Measurements from ENCODE around the gene TOP1. TPM values are rescaled to one million over a fixed set of nuclear protein-coding genes. Genes with fewer than 3 reads are reported as not detected.
"Not testable (repeated sequence)": the region's sequence is repeated elsewhere in the genome, so short reads cannot be mapped to it uniquely, and the experiment has no call there.

The TOP1 gene
- total and polyA plus RNA-seq, 5 donors from 2014 or later: 9.2 to 50.0 (median 9.7) TPM

DNA sequence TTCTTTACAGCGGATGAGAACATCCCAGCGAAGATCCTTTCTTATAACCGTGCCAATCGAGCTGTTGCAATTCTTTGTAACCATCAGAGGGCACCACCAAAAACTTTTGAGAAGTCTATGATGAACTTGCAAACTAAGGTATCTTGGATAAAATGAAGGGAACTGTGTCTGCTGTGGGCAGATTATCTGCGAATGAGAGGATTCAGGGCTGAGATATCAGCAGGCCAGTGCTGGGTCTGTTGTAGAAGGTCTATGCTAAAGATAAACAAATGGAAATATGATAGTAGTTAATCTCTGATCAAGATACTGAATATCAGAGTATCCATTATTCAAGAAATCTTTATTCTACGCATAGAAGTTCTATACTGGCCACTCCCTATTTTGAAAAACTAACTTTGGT lies 89.5 kb downstream of the TOP1 start:
- H3K27me3 Mint-ChIP-seq; H3K4me3 ChIP-seq (ENCODE audit: low read depth, low read length); H3K27me3 ChIP-seq (ENCODE audit: control insufficient read depth, insufficient read depth, low read length); H3K4me1 ChIP-seq (ENCODE audit: control insufficient read depth, insufficient read depth, low read length, poor library complexity, severe bottlenecking); H3K27ac ChIP-seq (ENCODE audit: insufficient read depth, low read length, poor library complexity, severe bottlenecking); H3K4me3 Mint-ChIP-seq; DNase-seq; H3K27ac Mint-ChIP-seq; H3K9me3 Mint-ChIP-seq; H3K9me3 ChIP-seq (ENCODE audit: control insufficient read depth in 2 of 2, low read length in 2 of 2); ATAC-seq (ENCODE audit: low read depth in 2 of 2): not testable (repeated sequence)
- H3K4me1 Mint-ChIP-seq: peaks cover 10 to 15% (median 14%) of the 10 kb centered on the region in 4 donors
- H3K36me3 ChIP-seq (ENCODE audit: control insufficient read depth, insufficient read depth, low read length): peaks cover 87% of the 10 kb centered on the region
- peaks cover 63% of the 10 kb centered on the region for H3K36me3 Mint-ChIP-seq

- Histone ChIP-seq H3K27ac (ENCODE audit: insufficient read depth, low read length, poor library complexity, severe bottlenecking) (no peak overlapping the region), H3K9me3 (ENCODE audit: control insufficient read depth in 2 of 2, low read length in 2 of 2) (no peaks in the 10 kb centered on the region), H3K36me3 (ENCODE audit: control insufficient read depth, insufficient read depth, low read length) (peaks cover 84% of the 10 kb centered on the region), H3K27me3 (ENCODE audit: control insufficient read depth, insufficient read depth, low read length) (no peaks in the 10 kb centered on the region), H3K4me3 (ENCODE audit: low read depth, low read length) (no peak overlapping the region), H3K4me1 (ENCODE audit: control insufficient read depth, insufficient read depth, low read length, poor library complexity, severe bottlenecking) (peaks cover 8% of the 10 kb centered on the region)
- Mint-ChIP-seq H3K36me3 (peaks cover 64% of the 10 kb centered on the region), H3K27me3 (no peaks in the 10 kb centered on the region), H3K9me3 (no peaks in the 10 kb centered on the region), H3K4me1 (peaks cover 10 to 15% (median 14%) of the 10 kb centered on the region in 4 donors), H3K27ac (no peak overlapping the region), H3K4me3 (no peak overlapping the region)
- no peak for DNase-seq
- no peak for ATAC-seq (ENCODE audit: low read depth in 2 of 2)
Observed at GRCh38 chr20:41118632-41119031, 90.0 kb downstream of the TOP1 start.

DNA sequence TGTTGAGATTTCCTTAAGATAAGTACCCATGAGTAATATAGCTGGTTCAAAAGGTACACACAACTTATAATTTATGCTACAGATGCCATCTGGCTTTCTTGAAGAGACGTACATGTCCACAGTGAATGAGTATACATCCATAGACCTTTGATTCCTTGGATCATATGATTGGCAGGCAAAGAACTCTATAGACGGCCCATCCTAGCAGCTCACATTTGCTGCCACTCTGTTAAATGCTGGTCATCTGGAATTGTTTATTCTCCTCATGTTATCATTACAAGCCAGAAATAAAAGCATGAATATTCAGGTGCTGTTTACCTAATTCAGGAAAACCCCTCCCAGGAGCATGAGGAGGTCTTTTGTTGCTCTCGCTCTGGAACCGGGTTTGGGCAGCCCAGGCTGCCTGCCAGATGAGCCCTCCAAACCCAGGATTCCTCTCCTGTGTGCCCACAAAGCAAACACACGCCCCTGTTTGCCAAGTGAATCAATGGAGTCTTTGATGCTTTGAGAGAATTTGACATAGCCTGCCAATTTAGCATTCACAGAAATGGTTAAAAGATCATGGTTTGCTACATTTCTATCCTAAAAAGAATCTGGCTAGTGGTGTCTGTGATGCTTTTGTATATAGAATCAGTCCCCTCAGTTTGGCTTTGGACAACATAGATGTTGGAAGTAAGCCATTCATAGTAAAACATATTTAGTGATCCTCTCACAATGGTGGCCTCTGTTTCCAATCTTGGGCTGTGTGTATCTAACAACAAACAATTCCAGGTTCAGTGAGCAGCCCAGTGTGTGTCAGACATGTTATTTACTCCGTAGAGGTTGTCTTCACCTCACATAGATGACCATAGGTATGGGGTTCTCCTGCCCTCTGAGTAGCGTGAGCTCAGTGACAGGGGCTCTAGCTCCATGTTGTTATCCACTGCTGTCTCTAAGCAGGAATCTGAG lies 91.3 kb downstream of the TOP1 start:
- Mint-ChIP-seq H3K9me3 (no peaks in the 10 kb centered on the region), H3K27me3 (no peaks in the 10 kb centered on the region), H3K4me3 (no peak overlapping the region), H3K4me1 (peaks cover 10 to 17% (median 11%) of the 10 kb centered on the region in 4 donors), H3K27ac (peak overlapping the region in 2 of 3 donors; percentile 26 to 65), H3K36me3 (peaks cover 65% of the 10 kb centered on the region)
- no peak for DNase-seq
- Histone ChIP-seq H3K4me1 (ENCODE audit: control insufficient read depth, insufficient read depth, low read length, poor library complexity, severe bottlenecking) (peaks cover 8% of the 10 kb centered on the region), H3K27ac (ENCODE audit: insufficient read depth, low read length, poor library complexity, severe bottlenecking) (no peak overlapping the region), H3K9me3 (ENCODE audit: control insufficient read depth in 2 of 2, low read length in 2 of 2) (no peaks in the 10 kb centered on the region), H3K36me3 (ENCODE audit: control insufficient read depth, insufficient read depth, low read length) (peaks cover 78% of the 10 kb centered on the region), H3K27me3 (ENCODE audit: control insufficient read depth, insufficient read depth, low read length) (no peaks in the 10 kb centered on the region), H3K4me3 (ENCODE audit: low read depth, low read length) (no peak overlapping the region)
- ATAC-seq (ENCODE audit: low read depth in 2 of 2): no peak

DNA sequence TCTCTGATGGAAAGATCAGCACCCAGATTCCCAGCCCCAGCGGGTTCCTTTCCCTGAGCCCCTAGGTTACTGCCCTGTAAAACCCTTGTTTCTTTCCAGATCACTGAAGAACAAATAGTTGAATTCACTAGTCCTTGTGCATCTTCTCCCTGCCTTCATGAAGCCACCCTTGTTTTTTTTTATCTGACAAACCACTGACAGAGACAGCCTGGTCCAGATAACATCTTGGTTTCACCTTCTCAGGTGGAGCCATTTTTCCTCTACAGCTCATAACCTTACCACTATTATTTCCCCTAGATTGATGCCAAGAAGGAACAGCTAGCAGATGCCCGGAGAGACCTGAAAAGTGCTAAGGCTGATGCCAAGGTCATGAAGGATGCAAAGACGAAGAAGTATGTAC lies 92.8 kb downstream of the TOP1 start:
- Histone ChIP-seq H3K9me3 (ENCODE audit: control insufficient read depth in 2 of 2, low read length in 2 of 2) (no peaks in the 10 kb centered on the region), H3K27me3 (ENCODE audit: control insufficient read depth, insufficient read depth, low read length) (no peaks in the 10 kb centered on the region), H3K27ac (ENCODE audit: insufficient read depth, low read length, poor library complexity, severe bottlenecking) (no peak overlapping the region), H3K36me3 (ENCODE audit: control insufficient read depth, insufficient read depth, low read length) (peaks cover 70% of the 10 kb centered on the region), H3K4me3 (ENCODE audit: low read depth, low read length) (peak overlapping the region; percentile 16), H3K4me1 (ENCODE audit: control insufficient read depth, insufficient read depth, low read length, poor library complexity, severe bottlenecking) (peaks cover 8% of the 10 kb centered on the region)
- no peaks in the 10 kb centered on the region for H3K9me3 Mint-ChIP-seq
- H3K27me3 Mint-ChIP-seq: no peaks in the 10 kb centered on the region
- H3K4me1 Mint-ChIP-seq: peaks cover 5 to 17% (median 11%) of the 10 kb centered on the region in 4 donors
- peaks cover 63% of the 10 kb centered on the region for H3K36me3 Mint-ChIP-seq
- H3K4me3 Mint-ChIP-seq: peak overlapping the region in 2 of 4 donors; percentile 20 to 27
- DNase-seq: peak in 1 of 3 donors; percentile 36
- no peak for ATAC-seq (ENCODE audit: low read depth in 2 of 2)
- H3K27ac Mint-ChIP-seq: peak overlapping the region; percentile 64 to 81 (median 79)

DNA sequence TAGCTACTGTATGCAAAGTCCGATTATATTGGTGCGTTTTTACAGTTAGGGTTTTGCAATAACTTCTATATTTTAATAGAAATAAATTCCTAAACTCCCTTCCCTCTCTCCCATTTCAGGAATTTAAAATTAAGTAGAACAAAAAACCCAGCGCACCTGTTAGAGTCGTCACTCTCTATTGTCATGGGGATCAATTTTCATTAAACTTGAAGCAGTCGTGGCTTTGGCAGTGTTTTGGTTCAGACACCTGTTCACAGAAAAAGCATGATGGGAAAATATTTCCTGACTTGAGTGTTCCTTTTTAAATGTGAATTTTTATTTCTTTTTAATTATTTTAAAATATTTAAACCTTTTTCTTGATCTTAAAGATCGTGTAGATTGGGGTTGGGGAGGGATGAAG lies 95.0 kb downstream of the TOP1 start:
- H3K27me3 ChIP-seq (ENCODE audit: control insufficient read depth, insufficient read depth, low read length): no peaks in the 10 kb centered on the region
- no peak for ATAC-seq (ENCODE audit: low read depth in 2 of 2)
- H3K4me3 ChIP-seq (ENCODE audit: low read depth, low read length): no peak overlapping the region

GRCh38 chr20:41124451-41125094 lies 96.0 kb downstream of the TOP1 start:
- no peak overlapping the region for H3K4me3 ChIP-seq (ENCODE audit: low read depth, low read length)
- H3K9me3 Mint-ChIP-seq: peaks cover 0 to 2% (median 0%) of the 10 kb centered on the region in 7 donors
- ATAC-seq (ENCODE audit: low read depth in 2 of 2) (no peak), DNase-seq (no peak)
- H3K9me3 ChIP-seq (ENCODE audit: control insufficient read depth in 2 of 2, low read length in 2 of 2): no peaks in the 10 kb centered on the region
- no peaks in the 10 kb centered on the region for H3K27me3 ChIP-seq (ENCODE audit: control insufficient read depth, insufficient read depth, low read length)
- H3K27ac Mint-ChIP-seq: peak overlapping the region; percentile 1 to 39 (median 34)
- H3K27me3 Mint-ChIP-seq: no peaks in the 10 kb centered on the region
- peaks cover 45% of the 10 kb centered on the region for H3K36me3 ChIP-seq (ENCODE audit: control insufficient read depth, insufficient read depth, low read length)
- H3K4me1 ChIP-seq (ENCODE audit: control insufficient read depth, insufficient read depth, low read length, poor library complexity, severe bottlenecking): peaks cover 8% of the 10 kb centered on the region
- H3K4me1 Mint-ChIP-seq: peaks cover 5 to 15% (median 11%) of the 10 kb centered on the region in 4 donors
- H3K4me3 Mint-ChIP-seq: peak overlapping the region in 1 of 4 donors; percentile 24
- H3K36me3 Mint-ChIP-seq: peaks cover 51% of the 10 kb centered on the region
- no peak overlapping the region for H3K27ac ChIP-seq (ENCODE audit: insufficient read depth, low read length, poor library complexity, severe bottlenecking)

More for the DNA sequence above, 95.0 kb downstream of the TOP1 start:
- Histone ChIP-seq H3K4me1 (ENCODE audit: control insufficient read depth, insufficient read depth, low read length, poor library complexity, severe bottlenecking) (peaks cover 8% of the 10 kb centered on the region), H3K27ac (ENCODE audit: insufficient read depth, low read length, poor library complexity, severe bottlenecking) (no peak overlapping the region), H3K9me3 (ENCODE audit: control insufficient read depth in 2 of 2, low read length in 2 of 2) (no peaks in the 10 kb centered on the region), H3K36me3 (ENCODE audit: control insufficient read depth, insufficient read depth, low read length) (peaks cover 54% of the 10 kb centered on the region)
- no peaks in the 10 kb centered on the region for H3K27me3 Mint-ChIP-seq
- H3K4me1 Mint-ChIP-seq: peaks cover 5 to 17% (median 11%) of the 10 kb centered on the region in 4 donors
- H3K9me3 Mint-ChIP-seq: peaks cover 0 to 2% (median 0%) of the 10 kb centered on the region in 7 donors
- DNase-seq: no peak
- no peak overlapping the region for H3K27ac Mint-ChIP-seq
- H3K4me3 Mint-ChIP-seq: no peak overlapping the region
- peaks cover 56% of the 10 kb centered on the region for H3K36me3 Mint-ChIP-seq

DNA sequence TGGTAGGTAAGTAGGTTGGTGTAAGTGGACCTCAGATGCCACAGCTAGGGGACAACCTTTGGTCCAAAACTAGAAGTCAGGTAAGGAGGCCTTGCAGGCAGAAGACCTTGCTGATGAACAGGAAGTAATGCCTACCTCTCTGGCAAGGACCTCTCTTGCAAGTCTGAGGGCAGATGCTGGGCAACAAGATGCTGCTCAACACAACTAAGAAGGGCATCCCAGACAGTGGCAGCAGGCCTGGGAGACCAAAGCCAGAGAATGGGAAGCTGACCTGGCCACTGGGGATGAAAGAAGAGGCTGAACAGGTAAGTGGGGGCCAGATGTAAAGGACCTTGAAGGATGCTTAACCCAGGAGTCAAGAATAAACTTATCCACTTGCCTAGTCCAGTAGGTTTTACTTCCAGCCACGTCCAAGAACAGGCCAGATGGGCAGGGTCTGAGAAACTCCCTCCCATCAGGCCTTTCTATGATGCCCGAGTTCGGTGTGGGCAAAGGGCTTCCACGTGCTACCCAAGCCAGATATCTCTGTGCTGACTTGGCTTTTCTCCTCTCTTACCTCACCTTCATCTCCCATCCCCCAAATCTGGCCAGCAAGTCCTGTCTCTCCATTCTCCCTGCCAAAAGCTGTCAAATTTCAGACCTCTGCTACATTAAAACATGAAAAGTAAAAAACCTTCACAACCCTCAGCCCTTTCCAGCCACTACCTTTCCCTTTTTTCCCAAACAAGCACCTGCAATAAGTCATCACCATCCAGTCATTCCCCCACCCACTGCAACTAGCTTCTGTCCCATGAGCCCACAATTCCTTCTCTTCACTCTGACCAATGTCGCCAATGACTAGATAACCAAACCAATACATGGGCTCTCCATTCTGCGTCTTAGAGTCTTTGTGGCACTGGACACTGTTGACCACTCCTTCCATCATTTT lies 97.2 kb downstream of the TOP1 start:
- Mint-ChIP-seq H3K4me1 (peaks cover 5 to 10% (median 8%) of the 10 kb centered on the region in 4 donors), H3K27ac (peak overlapping the region; percentile 1 to 76 (median 11)), H3K4me3 (no peak overlapping the region), H3K27me3 (no peaks in the 10 kb centered on the region), H3K36me3 (peaks cover 48% of the 10 kb centered on the region), H3K9me3 (peaks cover 0 to 2% (median 0%) of the 10 kb centered on the region in 7 donors)
- Histone ChIP-seq H3K27ac (ENCODE audit: insufficient read depth, low read length, poor library complexity, severe bottlenecking) (no peak overlapping the region), H3K27me3 (ENCODE audit: control insufficient read depth, insufficient read depth, low read length) (no peaks in the 10 kb centered on the region), H3K4me1 (ENCODE audit: control insufficient read depth, insufficient read depth, low read length, poor library complexity, severe bottlenecking) (peaks cover 8% of the 10 kb centered on the region), H3K9me3 (ENCODE audit: control insufficient read depth in 2 of 2, low read length in 2 of 2) (no peaks in the 10 kb centered on the region), H3K36me3 (ENCODE audit: control insufficient read depth, insufficient read depth, low read length) (peaks cover 38% of the 10 kb centered on the region), H3K4me3 (ENCODE audit: low read depth, low read length) (no peak overlapping the region)
- ATAC-seq (ENCODE audit: low read depth in 2 of 2) (no peak), DNase-seq (no peak)

Data from CD4-positive, CD25-positive, alpha-beta regulatory T cell (primary cell).